Measurements from ENCODE around the gene PARP3. TPM values are rescaled to one million over a fixed set of nuclear protein-coding genes. Genes with fewer than 3 reads are reported as not detected.
A peak's percentile ranks its signal among the peaks of the same experiment; 100 is the strongest.
"Not testable (repeated sequence)": the region's sequence is repeated elsewhere in the genome, so short reads cannot be mapped to it uniquely, and the experiment has no call there.

PARP3 gene
- total RNA-seq, 1 donor from 2014 or later = 4.8 TPM

- H3K36me3 Mint-ChIP-seq (ENCODE audit: low read depth, unreplicated experiment); FAIRE-seq; H3K36me3 ChIP-seq (ENCODE audit: insufficient read depth, low read length); DNase-seq (ENCODE audit: low read depth); H3K9ac ChIP-seq (ENCODE audit: low read length); H4K20me1 ChIP-seq (ENCODE audit: insufficient read depth, low read length); H3K9me3 ChIP-seq (ENCODE audit: insufficient read depth, low read depth, low read length); H3K27me3 Mint-ChIP-seq (ENCODE audit: low read depth, unreplicated experiment); H2AFZ ChIP-seq (ENCODE audit: low read depth, low read length); H3K27ac ChIP-seq (ENCODE audit: low read depth, low read length); H3K9me3 Mint-ChIP-seq (ENCODE audit: unreplicated experiment); H3K27ac Mint-ChIP-seq (ENCODE audit: unreplicated experiment); H3K27me3 ChIP-seq (ENCODE audit: insufficient read depth, low read length); H3K4me2 ChIP-seq (ENCODE audit: low read length); H3K4me3 ChIP-seq (ENCODE audit: insufficient read depth, low read depth, low read length); H3K4me3 Mint-ChIP-seq (ENCODE audit: unreplicated experiment); H3K79me2 ChIP-seq (ENCODE audit: insufficient read depth, low read length); H3K4me1 ChIP-seq (ENCODE audit: insufficient read depth, low read length); H3K4me1 Mint-ChIP-seq (ENCODE audit: low read depth, unreplicated experiment): not testable (repeated sequence)
These were observed 42.1 kb upstream of the PARP3 start for GRCh38 chr3:51900043-51900442.

- H2AFZ ChIP-seq (ENCODE audit: low read depth, low read length); FAIRE-seq: not testable (repeated sequence)
These were observed 39.8 kb upstream of the PARP3 start for GRCh38 chr3:51902361-51902760.

GRCh38 chr3:51904034-51904823 lies 37.9 kb upstream of the PARP3 start:
- no peak overlapping the region for H3K4me3 ChIP-seq (ENCODE audit: insufficient read depth, low read depth, low read length)
- Mint-ChIP-seq H3K27me3 (ENCODE audit: low read depth, unreplicated experiment) (no peaks in the 10 kb centered on the region), H3K36me3 (ENCODE audit: low read depth, unreplicated experiment) (peaks cover 8% of the 10 kb centered on the region), H3K27ac (ENCODE audit: unreplicated experiment) (no peak overlapping the region), H3K9me3 (ENCODE audit: unreplicated experiment) (peaks cover 29% of the 10 kb centered on the region), H3K4me3 (ENCODE audit: unreplicated experiment) (no peak overlapping the region), H3K4me1 (ENCODE audit: low read depth, unreplicated experiment) (no peaks in the 10 kb centered on the region)
- H3K27me3 ChIP-seq (ENCODE audit: insufficient read depth, low read length) = no peaks in the 10 kb centered on the region
- no peaks in the 10 kb centered on the region for H3K9me3 ChIP-seq (ENCODE audit: insufficient read depth, low read depth, low read length)
- no peaks in the 10 kb centered on the region for H4K20me1 ChIP-seq (ENCODE audit: insufficient read depth, low read length)
- no peak overlapping the region for H3K9ac ChIP-seq (ENCODE audit: low read length)
- FAIRE-seq (no peak), DNase-seq (ENCODE audit: low read depth) (no peak)
- no peak overlapping the region for H2AFZ ChIP-seq (ENCODE audit: low read depth, low read length)
- no peaks in the 10 kb centered on the region for H3K4me1 ChIP-seq (ENCODE audit: insufficient read depth, low read length)
- no peak overlapping the region for H3K4me2 ChIP-seq (ENCODE audit: low read length)
- H3K36me3 ChIP-seq (ENCODE audit: insufficient read depth, low read length) = no peaks in the 10 kb centered on the region
- no peak for TF ChIP-seq EZH2 (IDR thresholded peaks at IDR 0.05; ENCODE audit: insufficient read depth, low read length)
- TF ChIP-seq CTCF (IDR thresholded peaks at IDR 0.05; ENCODE audit: insufficient read depth, low read depth, low read length) = no peak
- no peak overlapping the region for H3K27ac ChIP-seq (ENCODE audit: low read depth, low read length)
- H3K79me2 ChIP-seq (ENCODE audit: insufficient read depth, low read length) = no peaks in the 10 kb centered on the region

More at GRCh38 chr3:51902361-51902760, 39.8 kb upstream of the PARP3 start:
- not testable (repeated sequence) for H3K4me2 ChIP-seq (ENCODE audit: low read length); H3K36me3 ChIP-seq (ENCODE audit: insufficient read depth, low read length); H4K20me1 ChIP-seq (ENCODE audit: insufficient read depth, low read length); H3K4me3 ChIP-seq (ENCODE audit: insufficient read depth, low read depth, low read length); H3K4me3 Mint-ChIP-seq (ENCODE audit: unreplicated experiment); H3K79me2 ChIP-seq (ENCODE audit: insufficient read depth, low read length); H3K9ac ChIP-seq (ENCODE audit: low read length); H3K9me3 ChIP-seq (ENCODE audit: insufficient read depth, low read depth, low read length); H3K27me3 ChIP-seq (ENCODE audit: insufficient read depth, low read length); H3K27ac Mint-ChIP-seq (ENCODE audit: unreplicated experiment); H3K4me1 ChIP-seq (ENCODE audit: insufficient read depth, low read length); H3K4me1 Mint-ChIP-seq (ENCODE audit: low read depth, unreplicated experiment); H3K27me3 Mint-ChIP-seq (ENCODE audit: low read depth, unreplicated experiment); H3K27ac ChIP-seq (ENCODE audit: low read depth, low read length); H3K36me3 Mint-ChIP-seq (ENCODE audit: low read depth, unreplicated experiment)
- DNase-seq (ENCODE audit: low read depth) = peak; percentile 11
- peaks cover 21% of the 10 kb centered on the region for H3K9me3 Mint-ChIP-seq (ENCODE audit: unreplicated experiment)

All from astrocyte (in vitro differentiated cells and primary cell).